ENCODE results near the gene CTLA4.

The CTLA4 gene

DNA sequence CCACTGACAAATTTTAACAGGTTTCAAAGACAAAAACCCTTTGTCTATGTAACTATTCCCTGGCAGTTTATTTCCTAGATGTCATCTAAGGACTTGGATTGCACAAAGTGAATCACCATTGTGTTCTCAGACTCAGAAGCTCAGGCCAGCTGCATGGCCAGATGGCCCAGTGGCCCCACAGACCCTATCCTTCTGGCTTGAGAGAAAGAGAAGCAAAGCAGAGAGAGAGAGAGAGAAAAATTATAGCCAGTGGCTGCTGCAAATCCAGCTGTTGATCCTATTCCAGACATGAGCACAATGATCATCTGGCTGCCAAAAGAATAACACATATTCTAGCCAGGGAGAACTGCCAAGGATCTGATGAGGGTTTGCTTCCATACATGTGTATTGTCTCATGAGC is 25.8 kb downstream of the CTLA4 start:
- TF ChIP-seq, protein P1, sequence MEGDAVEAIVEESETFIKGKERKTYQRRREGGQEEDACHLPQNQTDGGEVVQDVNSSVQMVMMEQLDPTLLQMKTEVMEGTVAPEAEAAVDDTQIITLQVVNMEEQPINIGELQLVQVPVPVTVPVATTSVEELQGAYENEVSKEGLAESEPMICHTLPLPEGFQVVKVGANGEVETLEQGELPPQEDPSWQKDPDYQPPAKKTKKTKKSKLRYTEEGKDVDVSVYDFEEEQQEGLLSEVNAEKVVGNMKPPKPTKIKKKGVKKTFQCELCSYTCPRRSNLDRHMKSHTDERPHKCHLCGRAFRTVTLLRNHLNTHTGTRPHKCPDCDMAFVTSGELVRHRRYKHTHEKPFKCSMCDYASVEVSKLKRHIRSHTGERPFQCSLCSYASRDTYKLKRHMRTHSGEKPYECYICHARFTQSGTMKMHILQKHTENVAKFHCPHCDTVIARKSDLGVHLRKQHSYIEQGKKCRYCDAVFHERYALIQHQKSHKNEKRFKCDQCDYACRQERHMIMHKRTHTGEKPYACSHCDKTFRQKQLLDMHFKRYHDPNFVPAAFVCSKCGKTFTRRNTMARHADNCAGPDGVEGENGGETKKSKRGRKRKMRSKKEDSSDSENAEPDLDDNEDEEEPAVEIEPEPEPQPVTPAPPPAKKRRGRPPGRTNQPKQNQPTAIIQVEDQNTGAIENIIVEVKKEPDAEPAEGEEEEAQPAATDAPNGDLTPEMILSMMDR (IDR thresholded peaks at IDR 0.05) = no peak

DNA sequence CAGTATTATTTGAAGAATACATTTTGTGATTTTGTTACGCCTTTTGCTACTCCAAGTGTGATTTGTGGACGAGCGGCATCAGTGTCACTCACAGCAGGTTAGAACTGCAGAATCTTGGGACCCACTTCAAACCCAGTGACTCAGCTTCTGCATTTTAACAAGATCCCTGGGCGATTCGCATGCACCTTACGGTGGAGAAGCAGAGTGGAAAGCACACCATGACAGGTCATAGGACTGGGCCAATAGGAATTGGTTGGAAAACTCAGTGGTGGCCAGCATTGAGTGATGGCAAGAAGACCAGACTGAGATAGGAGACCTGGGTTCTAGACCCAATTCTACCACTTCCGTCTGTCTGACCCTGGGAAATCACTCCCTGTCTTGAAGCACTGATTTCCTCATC is 26.3 kb downstream of the CTLA4 start:
- TF ChIP-seq, protein P1 (IDR thresholded peaks at IDR 0.05) = no peak

DNA sequence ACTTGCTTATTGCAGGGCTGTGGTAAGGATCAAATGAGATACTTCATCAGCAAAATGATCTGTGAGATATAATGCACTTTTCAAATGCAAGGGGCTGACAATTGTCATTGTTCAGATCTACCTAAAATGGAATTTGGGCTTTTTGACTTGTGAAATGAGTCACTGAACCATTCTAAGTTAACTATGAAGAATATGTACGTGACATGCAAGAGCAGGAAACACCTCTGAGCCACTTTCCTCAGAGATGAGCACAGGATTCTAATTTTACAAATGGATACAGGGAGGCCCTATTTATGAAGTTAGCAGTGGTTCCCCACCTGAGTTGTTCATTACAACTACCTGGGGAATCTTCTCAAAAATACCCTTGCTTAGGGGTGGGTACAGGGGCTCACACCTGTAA is 26.7 kb downstream of the CTLA4 start:
- TF ChIP-seq, protein P1 (IDR thresholded peaks at IDR 0.05) = no peak

DNA sequence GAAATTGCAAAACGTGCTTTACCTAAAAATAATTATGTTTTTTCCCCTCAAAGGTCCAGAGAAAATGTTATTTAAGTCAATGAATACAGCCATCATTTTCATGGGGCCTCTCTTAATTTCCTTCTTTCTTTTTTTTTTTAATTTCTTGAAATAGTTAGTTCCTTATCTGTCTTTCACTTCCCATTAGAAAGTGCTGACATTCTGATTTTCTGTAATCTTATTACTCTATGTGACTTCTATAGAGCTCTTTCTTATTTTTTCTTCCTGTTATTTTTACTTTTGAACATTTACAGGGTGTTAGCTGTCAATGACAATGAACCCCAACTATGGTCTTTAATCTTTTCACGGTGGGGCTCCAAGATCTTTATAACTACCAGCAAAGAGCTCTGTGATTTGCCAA is 30.0 kb downstream of the CTLA4 start:
- TF ChIP-seq, protein P1 (IDR thresholded peaks at IDR 0.05) = no peak

DNA sequence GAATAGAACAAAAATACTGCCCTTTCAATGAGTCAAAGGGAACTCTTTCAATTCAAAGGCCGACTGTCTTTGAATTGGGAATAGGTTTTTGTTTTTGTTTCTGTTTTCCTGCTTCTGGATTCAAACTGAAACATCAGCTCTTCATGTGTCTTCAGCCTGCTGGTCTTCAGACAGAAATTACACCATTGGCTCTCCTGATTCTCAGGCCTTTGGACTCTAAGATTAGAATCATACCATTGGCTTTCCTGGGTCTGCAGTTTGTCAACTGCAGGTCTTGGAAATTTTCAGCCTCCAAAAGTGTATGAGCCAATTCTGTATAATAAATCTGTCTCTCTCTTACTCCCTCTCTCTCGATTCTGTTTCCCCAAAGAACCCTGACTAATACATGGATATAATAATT is 31.1 kb downstream of the CTLA4 start:
- TF ChIP-seq, protein P1 (IDR thresholded peaks at IDR 0.05) = no peak

DNA sequence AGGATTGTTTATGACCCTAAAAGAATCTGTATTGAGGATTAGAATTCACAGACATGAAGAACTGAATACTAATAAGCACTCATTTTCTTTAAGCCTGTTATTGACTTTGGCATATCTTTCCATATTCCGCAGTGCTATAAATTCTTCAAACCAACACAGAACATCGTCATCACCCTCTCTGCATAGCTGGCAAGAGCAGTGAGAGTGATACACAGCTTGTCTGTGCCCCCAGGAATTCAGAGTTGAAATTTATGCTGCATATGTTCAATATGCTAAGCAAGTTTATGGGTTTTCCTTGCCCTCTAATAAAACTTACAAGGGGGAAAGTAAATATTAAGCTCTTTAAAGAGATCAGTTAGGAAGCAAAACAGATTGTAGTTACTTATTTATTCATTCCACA is 32.7 kb downstream of the CTLA4 start:
- TF ChIP-seq, protein P1 (IDR thresholded peaks at IDR 0.05) = no peak

DNA sequence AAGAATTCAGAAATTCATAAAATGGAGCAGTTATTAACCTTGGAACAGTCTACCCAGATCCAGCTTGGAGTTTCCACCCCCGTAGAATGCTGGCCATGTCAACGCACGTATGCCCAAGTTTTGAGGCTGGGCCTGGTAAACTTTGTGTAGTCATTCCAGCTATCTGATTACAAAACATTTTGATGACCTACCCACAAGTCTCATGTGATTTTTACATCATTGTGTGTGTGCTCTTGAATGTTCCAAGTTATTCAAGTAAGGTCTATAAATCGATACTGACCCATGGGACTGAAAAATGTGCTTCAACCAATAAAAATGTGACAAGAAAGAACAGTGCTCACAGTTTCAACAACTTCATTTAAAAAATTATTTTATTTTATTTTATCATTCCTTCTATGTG is 36.5 kb downstream of the CTLA4 start:
- TF ChIP-seq, protein P1 (IDR thresholded peaks at IDR 0.05) = no peak

DNA sequence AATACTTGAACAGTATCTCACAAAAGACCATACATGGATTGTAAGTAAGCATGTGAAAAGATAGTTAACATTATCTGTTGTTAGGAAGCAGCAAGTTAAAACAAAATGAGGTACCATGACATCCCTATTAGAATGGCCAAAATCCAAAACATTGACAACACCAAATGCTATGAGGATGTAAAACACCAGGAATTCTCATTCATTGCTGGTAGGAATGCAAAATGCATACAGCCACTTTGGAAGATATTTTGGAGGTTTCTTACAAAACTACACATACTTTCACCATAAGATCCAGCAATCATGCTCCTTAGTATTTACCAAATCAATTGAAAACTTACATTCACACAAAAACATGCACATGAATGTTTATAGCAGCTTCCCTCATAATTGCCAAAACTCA is 38.1 kb downstream of the CTLA4 start:
- TF ChIP-seq, protein P1 (IDR thresholded peaks at IDR 0.05) = no peak
